Fibroblast of skin of abdomen (primary cell): ENCODE results near the gene CDC42EP4.
"Not testable (repeated sequence)": the region's sequence is repeated elsewhere in the genome, so short reads cannot be mapped to it uniquely, and the experiment has no call there.

Experiments used
- DNase-seq: peaks from one replicate; pipeline ENCODE4 v3.0.0-alpha.2; 2013

CDC42EP4 gene

DNA sequence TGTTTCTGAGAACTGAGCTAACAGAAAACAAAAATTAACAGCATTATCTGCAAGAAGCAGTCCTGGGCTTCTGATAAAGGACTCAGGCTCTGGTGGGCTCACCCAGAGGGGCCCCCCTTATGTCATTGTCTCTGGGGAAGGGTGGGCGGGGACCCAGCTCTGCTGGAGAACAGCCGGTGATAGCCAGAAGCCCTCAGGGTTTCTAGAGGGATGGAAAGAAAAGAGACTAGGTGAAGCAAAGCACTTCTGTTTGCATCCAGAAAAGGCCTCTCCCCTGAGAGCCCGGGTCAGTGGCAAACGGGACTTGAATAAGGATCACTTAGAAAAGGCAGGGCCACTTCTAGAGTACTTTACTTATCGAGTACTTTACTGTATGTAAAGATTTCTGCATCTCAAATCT lies 7.0 kb upstream of the CDC42EP4 start:
- DNase-seq: no peak

DNA sequence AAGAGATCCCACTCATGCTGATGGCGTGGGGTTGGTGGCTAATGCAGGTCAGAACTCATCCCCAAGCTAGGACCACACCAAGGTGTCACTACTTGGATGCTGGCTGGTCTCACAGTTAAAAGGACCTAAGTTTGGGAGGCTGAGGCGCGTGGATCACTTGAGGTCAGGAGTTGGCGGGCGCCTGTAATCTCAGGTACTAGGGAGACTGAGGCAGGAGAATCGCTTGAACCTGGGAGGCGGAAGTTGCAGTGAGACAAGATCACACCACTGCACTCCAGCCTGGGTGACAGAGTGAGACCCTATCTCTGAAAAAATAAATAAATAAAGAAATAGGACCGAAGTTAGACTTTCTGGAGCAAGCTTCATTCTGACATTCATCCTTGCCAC lies 6.6 kb upstream of the CDC42EP4 start:
- DNase-seq: no peak

DNA sequence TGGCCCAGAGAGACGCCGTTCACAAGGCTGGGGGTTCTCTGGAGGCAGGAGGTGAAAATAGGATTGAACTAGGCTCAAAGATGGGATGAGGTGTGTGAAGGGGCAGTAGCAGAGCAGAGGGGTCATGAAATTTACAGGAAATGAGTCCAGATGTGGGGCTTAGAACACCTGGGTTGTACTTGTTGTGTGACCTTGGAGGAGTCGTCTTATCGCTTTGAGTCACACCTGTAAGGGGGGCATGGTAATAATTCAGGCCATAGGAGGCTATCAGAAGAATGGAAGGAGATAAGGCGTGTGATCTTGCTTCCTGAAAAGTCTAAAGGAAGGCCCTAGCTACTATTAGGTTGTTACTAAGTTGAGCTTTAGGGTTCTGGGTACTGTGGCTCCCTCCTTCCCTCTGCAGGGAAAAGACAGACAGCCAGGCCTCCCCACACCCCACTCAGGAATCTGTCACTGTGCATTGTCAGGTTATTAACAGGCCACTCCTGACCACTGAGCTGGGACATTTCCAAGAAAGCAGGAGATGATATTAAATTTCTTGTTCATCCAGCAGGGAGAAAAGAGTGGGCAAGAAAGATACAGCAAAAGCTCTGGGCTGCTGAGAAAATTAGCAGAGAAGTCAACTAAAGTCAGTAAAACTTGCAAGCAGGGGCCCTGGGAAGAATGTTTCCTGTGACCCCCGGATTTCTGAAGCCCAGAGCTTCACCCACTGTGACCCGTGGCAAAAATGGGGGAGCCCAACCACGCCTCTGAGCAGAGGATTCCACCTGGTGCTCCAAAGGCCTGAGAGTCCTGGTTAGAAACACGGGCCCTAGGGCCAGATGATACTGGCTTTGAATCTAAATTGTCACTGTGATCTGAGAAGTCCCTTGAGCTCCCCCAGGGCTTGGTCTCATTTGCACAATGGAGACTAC lies 6.0 kb upstream of the CDC42EP4 start:
- DNase-seq: no peak

GRCh38 chr17:73316919-73317505 lies 5.2 kb upstream of the CDC42EP4 start:
- no peak for DNase-seq

DNA sequence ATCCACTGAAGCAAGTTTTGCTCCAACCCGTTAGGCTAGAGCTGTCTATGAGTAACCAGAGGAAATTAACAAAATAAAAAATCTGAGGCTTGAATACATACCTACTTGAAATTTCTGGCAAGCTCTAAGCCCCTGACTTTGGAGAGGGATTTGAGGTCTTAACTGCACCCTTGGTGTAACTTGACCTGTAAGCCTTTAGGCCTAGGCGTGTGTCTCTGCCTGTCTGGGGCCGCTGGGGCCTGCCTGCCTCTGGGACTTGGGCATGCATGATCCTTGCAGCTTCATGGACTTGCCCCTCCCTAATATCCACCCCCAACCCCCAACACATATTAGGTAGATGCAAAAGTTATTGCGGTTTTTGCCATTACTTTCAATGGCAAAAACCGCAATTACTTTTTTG lies 3.7 kb upstream of the CDC42EP4 start:
- no peak for DNase-seq

- no peak for DNase-seq
These were observed 1.8 kb upstream of the CDC42EP4 start for GRCh38 chr17:73313526-73314127.

DNA sequence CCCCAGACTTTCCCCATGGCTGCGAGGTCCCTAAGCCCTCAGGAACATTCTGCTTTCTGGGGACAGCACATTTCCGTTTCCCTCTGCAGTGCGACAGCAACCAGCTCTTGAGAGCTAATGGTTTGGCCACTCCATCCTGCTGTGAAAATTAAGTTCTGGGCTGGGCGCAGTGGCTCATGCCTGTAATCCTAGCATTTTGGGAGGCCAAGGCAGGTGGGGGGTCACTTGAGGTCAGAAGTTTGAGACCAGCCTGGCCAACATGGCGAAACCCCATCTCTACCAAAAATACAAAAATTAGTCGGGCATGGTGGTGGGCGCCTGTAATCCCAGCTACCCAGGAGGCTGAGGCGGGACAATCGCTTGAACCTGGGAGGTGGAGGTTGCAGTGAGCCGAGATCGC lies 1.1 kb upstream of the CDC42EP4 start:
- DNase-seq: not testable (repeated sequence)

- no peak for DNase-seq
These were observed 397 bp downstream of the CDC42EP4 start for GRCh38 chr17:73311428-73311780.

GRCh38 chr17:73309727-73310596 lies 1.8 kb downstream of the CDC42EP4 start:
- DNase-seq: peak; percentile 28

DNA sequence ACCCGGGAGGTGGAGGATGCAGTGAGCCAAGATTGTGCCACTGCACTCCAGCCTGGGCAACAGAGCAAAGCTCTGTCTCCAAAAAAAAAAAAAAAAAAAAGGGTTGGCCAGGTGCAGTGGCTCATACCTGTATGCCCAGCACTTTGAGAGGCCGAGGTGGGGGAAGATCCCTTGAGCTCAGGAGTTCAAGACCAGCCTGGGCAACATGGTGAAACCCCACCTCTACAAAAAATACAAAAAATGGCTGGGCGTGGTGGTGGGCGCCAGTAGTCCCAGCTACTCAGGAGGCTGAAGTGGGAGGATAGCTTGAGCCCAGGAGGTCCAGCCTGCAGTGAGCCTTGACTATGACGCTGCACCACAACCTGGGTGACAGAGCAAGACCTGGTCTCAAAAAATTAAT lies 2.8 kb downstream of the CDC42EP4 start:
- not testable (repeated sequence) for DNase-seq

- peak; percentile 69 for DNase-seq
These were observed 3.6 kb downstream of the CDC42EP4 start for GRCh38 chr17:73308017-73308823.

GRCh38 chr17:73307130-73307529 lies 4.7 kb downstream of the CDC42EP4 start:
- no peak for DNase-seq

- DNase-seq: no peak
These were observed 5.7 kb downstream of the CDC42EP4 start for GRCh38 chr17:73305845-73306836.

GRCh38 chr17:73304971-73305812 lies 6.6 kb downstream of the CDC42EP4 start:
- peak; percentile 67 for DNase-seq

DNA sequence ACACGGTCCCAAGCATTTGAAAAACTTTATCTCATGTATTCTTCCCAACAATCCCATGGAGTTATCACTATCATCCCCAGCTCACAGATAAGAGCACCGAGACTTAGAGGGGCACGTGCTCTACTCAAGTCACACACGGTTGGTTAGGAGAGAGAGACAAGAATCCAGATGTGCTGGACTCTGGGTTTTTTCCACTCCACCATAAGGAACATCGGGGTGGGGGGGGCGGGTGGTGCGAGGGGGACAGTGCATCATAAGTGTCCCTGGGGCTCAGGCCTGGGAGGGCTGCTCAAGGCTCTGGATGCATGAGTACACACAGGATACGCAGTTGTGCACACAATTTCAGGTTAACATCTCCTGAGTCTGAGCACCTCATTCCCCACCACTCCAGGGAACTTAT lies 7.4 kb downstream of the CDC42EP4 start:
- no peak for DNase-seq

DNA sequence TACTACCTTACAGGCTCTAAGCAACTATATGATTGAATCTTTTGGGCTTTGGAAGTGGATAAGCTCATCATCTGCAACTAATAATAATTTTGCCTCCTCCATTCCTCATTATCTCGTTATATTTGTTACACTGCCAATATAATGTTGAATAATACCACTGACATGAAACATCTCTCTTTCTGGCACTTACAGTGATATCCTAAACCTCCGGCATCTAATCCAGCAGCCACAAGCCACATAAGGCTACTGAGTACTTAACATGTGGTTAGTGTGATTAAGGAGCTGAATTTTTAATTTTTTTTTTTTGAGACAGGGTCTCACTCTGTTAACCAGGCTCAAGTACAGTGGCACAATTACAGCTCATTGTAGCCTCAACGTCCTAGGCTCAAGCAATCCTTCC lies 9.6 kb downstream of the CDC42EP4 start:
- peak; percentile 94 for DNase-seq

DNA sequence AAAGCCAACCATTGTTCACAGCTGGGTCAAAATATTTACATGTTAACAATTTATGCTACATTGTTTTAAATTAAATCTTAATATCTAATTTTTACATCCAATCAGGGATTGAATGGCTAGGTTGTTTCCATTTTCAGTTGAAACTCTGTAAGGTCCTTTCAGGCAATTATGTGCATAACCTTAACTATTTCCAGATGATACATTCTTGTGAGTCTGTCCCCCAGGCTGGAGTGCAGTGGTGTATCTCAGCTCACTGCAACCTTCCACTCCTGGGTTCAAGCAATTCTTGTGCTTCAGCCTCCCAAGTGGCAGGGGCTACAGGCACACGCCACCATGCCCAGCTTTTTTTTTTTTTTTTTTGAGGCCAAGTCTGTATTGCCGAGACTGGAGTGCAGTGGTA lies 10.4 kb downstream of the CDC42EP4 start:
- peak; percentile 61 for DNase-seq

- DNase-seq: no peak
These were observed 11.4 kb downstream of the CDC42EP4 start for GRCh38 chr17:73300392-73300791.
